ENCODE data around the gene MRPS11.
"Not testable (repeated sequence)": the region's sequence is repeated elsewhere in the genome, so short reads cannot be mapped to it uniquely, and the experiment has no call there.

The MRPS11 gene

DNA sequence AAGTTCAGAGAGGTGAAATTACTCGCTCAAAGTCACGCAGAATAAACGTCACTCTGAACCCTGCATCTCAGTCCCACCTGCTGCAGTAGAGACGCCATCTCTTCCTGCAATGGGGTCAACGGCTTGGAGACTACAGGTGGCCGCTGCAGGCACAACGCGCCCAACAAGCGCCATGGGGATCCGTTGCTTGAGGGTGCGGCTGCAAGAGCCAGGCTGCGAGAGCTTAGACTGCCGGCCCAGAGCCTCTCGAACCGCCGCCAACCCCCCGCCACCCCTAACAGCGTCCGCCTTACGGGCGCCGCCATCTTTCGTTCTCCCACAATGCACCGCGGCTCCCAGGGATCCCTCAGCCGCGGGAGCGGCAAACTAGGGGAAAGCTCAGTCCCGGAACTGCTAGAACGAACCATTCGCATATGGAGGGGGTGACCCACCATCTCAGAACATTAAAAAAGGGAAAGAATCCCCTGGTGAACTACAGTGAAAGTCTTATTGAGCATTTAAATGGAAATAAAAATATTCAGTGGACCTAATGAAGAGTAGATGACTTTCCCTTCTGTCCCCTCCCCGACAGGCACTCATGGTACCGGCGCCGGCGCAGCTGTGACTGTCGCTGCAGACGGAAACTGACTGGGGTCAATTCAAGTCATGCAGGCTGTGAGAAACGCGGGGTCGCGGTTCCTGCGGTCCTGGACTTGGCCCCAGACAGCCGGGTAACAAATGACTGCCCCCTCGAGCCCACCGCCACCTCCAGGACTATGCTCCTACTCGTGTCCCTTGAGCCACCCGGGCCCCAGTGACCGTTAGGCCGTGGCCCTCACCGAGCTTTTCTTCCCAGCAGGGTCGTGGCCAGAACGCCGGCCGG is at the start of gene MRPS11, which contains the start of gene MRPL46:
TSS of gene MRPS11 (plus strand) at position 636 of the 862 bp plus-strand sequence. CDS start at position 646, 10 bp downstream.
TSS of gene MRPL46 (minus strand) at position 316 of the 862 bp plus-strand sequence. CDS start at position 305, 11 bp downstream.
- no peak for FAIRE-seq

DNA sequence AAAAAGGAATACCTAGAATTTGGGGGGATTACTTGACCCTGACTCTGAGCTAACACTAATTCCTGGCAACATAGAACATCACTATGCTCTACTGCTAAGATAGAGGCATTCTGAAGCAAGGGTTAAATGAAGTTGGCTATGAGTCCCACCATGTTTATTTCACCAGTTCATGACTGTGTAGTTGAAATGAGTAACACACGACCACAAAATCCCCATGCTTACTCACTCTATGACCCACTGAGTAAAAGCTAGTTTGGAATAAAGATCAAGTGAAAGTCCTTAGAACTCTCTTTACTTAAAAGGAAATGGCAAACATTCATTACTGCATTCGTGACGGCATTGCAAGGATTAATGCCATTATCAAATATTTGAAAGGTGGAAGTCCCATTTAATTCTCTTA is 47.7 kb upstream of the MRPS11 start:
- no peak for FAIRE-seq

DNA sequence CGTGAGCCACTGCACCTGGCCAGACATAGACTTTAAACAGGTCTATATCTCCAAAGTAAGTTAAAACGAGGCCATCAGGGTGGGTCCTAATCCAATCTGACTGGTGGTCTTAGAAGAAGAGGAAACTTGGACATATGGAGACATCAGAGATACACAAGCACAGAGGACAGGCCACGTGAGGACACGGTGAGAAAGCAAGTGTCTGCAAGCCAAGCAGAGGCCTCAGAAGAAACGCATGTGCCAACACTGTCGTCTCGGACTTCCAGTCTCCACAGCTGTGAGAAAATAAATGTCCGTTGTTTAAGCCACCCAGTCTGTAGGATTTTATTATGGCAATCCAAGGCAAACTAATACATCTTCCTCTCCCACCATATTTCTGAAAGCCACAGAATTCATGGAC is 44.2 kb upstream of the MRPS11 start:
- FAIRE-seq: no peak

DNA sequence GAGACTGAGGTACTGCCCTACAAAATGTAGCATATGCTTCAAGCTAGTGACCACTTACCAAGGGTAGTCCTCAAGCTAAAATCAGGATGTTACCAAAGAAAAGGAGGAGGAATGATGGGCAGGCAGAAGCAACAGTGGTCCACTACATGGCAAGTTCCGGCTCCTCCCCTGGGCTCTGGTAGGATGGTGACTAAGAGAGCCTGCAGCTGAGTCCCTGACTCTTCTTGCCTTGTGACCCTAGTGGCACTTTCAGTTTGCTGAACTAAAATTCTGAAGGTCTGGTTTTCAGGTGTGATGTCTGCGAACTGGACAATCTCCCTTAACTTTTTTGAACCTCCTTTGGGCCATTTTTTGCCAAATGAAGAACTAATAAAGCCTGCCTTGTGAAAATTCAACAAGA is 41.2 kb upstream of the MRPS11 start:
- no peak for FAIRE-seq

GRCh38 chr15:88428053-88428452 is 39.5 kb upstream of the MRPS11 start:
- no peak for FAIRE-seq

GRCh38 chr15:88428805-88429605 is 38.5 kb upstream of the MRPS11 start:
- no peak for FAIRE-seq

DNA sequence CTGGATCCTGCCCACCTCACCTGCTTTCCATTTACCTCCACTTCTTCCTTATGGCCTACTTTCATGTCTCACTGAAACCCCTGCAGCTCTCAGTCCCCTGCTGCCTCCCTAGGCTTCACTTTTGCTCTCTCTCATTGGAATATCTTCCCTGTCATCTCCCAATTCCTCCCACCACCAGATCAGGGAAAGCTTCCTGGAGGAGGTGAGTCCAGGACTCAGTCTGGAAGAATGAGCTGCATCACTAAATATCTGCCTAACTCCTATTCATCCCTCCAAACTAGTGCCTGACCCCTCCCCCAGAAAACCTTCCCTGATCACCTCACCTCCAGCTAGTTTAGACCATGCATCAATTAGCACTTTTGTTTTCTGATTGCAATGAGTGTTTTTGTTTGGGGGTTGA is 37.5 kb upstream of the MRPS11 start:
- FAIRE-seq: no peak

DNA sequence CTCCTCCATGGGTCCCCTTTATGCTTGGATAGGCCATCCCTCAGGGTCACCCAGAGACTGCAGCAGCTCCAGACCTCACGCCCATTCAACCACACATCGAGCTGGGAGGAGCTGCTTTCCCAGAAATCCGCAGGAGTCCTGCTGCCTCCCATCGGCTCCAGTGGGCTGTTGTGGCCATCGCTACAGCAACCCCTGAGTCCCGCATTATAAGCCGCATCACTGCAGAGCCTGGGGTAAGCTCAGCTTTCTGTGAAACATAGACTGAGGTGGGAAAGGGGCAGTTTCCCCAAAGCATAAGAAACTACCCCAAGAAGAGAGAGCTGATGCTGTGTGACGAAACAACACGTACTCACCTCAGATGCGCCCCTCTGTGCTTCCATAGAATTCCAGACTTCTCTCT is 36.1 kb upstream of the MRPS11 start:
- no peak for FAIRE-seq

GRCh38 chr15:88433046-88433685 is 34.3 kb upstream of the MRPS11 start:
- no peak for FAIRE-seq

DNA sequence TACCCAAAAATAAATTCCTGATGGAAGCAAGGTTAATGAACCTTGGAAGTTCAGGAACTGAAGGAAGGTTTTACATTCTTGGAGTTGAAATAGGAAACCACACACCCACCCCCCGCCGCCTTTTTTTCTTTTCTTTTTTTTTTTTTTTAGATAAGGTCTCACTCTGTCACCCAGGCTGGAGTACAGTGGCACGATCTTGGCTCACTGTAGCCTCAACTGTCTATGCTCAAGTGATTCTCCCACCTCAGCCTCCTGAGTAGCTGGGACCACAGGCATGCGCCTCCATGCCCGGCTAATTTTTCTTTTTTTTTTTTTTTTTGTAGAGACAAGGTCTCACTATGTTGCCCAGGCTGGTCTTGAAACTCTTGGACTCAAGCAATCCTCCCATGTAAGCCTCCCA is 33.4 kb upstream of the MRPS11 start:
- FAIRE-seq: not testable (repeated sequence)

- FAIRE-seq: no peak
Measured at GRCh38 chr15:88438181-88438580, 29.3 kb upstream of the MRPS11 start.

DNA sequence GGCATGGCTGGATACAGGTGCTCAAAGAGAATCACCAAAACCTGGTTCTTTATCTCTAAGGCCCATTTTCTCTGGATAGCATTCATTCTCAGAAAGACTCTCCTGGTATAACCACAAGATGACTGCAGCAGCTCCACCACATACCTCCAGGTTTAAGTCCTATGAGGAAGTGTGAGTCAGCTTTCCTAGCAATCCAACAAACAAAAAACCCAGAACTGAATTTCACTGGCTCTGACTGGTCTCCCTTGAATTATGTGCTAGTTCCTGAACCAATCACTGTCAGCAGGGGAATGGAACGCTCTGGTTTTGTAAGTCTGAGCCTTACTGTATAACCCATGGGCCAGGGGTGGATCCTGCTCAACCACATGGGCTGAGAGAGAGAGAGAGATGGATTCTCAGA is 27.5 kb upstream of the MRPS11 start:
- no peak for FAIRE-seq

GRCh38 chr15:88441076-88441730 is 26.3 kb upstream of the MRPS11 start:
- FAIRE-seq: no peak

GRCh38 chr15:88447206-88447605 is 20.3 kb upstream of the MRPS11 start:
- FAIRE-seq: no peak

GRCh38 chr15:88447741-88448140 is 19.8 kb upstream of the MRPS11 start:
- FAIRE-seq: no peak

- FAIRE-seq: no peak
Measured at GRCh38 chr15:88448991-88449461, 18.5 kb upstream of the MRPS11 start.

GRCh38 chr15:88449581-88449980 is 17.9 kb upstream of the MRPS11 start:
- FAIRE-seq: no peak

DNA sequence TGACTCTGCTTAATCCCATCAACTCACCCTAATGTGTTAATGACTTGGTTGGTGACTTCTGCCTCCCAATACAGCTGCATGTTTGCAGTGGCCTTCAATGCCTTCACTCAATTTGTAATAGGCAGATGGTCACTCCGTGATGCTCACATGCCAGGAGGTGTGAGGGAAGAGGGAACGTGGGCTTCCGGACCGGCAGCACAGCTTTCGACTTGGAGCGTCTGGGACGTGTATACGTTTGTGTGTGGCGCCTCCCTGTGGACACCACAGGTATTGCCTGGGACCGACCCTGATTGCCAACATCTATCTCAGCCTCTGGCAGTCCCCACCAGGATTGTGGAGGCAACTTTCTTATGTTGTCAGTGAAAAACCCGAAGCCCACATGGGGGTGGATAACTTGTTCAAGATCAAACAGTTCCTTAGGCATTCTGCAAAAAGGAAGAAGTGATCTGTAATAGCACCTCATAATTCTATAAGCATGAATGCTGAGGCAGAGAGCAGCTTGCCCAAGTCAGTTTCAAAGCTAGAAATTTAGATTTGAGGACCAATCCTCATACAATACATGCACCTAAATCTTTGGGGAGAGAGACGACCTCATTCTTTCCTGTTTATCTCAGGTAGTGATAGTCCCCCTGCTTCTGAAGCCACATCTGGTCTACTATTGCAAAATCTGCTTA is 17.2 kb upstream of the MRPS11 start:
- no peak for FAIRE-seq

- no peak for FAIRE-seq
Measured at GRCh38 chr15:88453651-88454050, 13.9 kb upstream of the MRPS11 start.

DNA sequence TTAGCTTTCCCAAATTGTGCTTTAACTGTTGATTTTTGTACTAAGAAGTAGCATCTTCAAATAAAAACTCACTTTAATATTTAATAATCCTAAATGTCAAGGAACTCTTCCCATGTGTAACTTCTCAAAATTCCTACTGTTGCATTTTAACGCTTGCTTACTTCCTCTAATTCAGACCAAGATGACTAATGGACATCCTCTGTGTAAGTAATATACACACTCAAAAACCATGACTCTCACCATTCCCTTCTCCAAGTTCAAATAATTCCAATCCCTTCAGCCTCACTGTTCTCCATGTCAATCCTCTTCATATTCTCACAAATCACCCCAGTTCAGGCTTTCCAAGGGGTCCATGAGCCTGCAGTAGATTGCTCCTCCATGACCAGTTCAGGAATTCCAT is 13.3 kb upstream of the MRPS11 start:
- FAIRE-seq: no peak

- FAIRE-seq: no peak
Measured at GRCh38 chr15:88454867-88455810, 12.4 kb upstream of the MRPS11 start.
